ENCODE results near the gene ACSL5. TPM values are rescaled to one million over a fixed set of nuclear protein-coding genes. Genes with fewer than 3 reads are reported as not detected.
"Not testable (repeated sequence)": the region's sequence is repeated elsewhere in the genome, so short reads cannot be mapped to it uniquely, and the experiment has no call there.

Gene ACSL5
- total RNA-seq, 1 donor = 8.6 TPM

- H3K4me3 ChIP-seq (ENCODE audit: low read depth, low read length) = no peak overlapping the region
- DNase-seq (ENCODE audit: low read depth) = peak; percentile 83
- TF ChIP-seq CTCF (IDR thresholded peaks at IDR 0.05; ENCODE audit: insufficient read depth, low read depth, low read length) = no peak
These were observed 9.4 kb downstream of the ACSL5 start for GRCh38 chr10:112383325-112383724.

- H3K4me3 ChIP-seq (ENCODE audit: low read depth, low read length) = no peak overlapping the region
- no peak for TF ChIP-seq CTCF (IDR thresholded peaks at IDR 0.05; ENCODE audit: insufficient read depth, low read depth, low read length)
- no peak for DNase-seq (ENCODE audit: low read depth)
These were observed 10.2 kb downstream of the ACSL5 start for GRCh38 chr10:112384141-112384540.

- TF ChIP-seq CTCF (IDR thresholded peaks at IDR 0.05; ENCODE audit: insufficient read depth, low read depth, low read length) = no peak
- no peak for DNase-seq (ENCODE audit: low read depth)
These were observed 11.3 kb downstream of the ACSL5 start for GRCh38 chr10:112385201-112385600.

GRCh38 chr10:112388056-112388455, 14.1 kb downstream of the ACSL5 start:
- H3K4me3 ChIP-seq (ENCODE audit: low read depth, low read length); DNase-seq (ENCODE audit: low read depth): not testable (repeated sequence)

More at GRCh38 chr10:112385201-112385600, 11.3 kb downstream of the ACSL5 start:
- H3K4me3 ChIP-seq (ENCODE audit: low read depth, low read length) = no peak overlapping the region

- H3K4me3 ChIP-seq (ENCODE audit: low read depth, low read length) = no peak overlapping the region
- TF ChIP-seq CTCF (IDR thresholded peaks at IDR 0.05; ENCODE audit: insufficient read depth, low read depth, low read length) = no peak
- no peak for DNase-seq (ENCODE audit: low read depth)
These were observed 14.6 kb downstream of the ACSL5 start for GRCh38 chr10:112388548-112388947.

GRCh38 chr10:112389271-112389822, 15.4 kb downstream of the ACSL5 start:
- peak; percentile 31 for DNase-seq (ENCODE audit: low read depth)
- no peak overlapping the region for H3K4me3 ChIP-seq (ENCODE audit: low read depth, low read length)
- TF ChIP-seq CTCF (IDR thresholded peaks at IDR 0.05; ENCODE audit: insufficient read depth, low read depth, low read length) = no peak

- H3K4me3 ChIP-seq (ENCODE audit: low read depth, low read length) = no peak overlapping the region
- no peak for TF ChIP-seq CTCF (IDR thresholded peaks at IDR 0.05; ENCODE audit: insufficient read depth, low read depth, low read length)
- DNase-seq (ENCODE audit: low read depth) = no peak
These were observed 16.3 kb downstream of the ACSL5 start for GRCh38 chr10:112390125-112390703.

All from fibroblast of villous mesenchyme (primary cell).